ENCODE measurements around the gene TMEM51. TPM values are rescaled to one million over a fixed set of nuclear protein-coding genes. Genes with fewer than 3 reads are reported as not detected.

TMEM51 gene
- total RNA-seq, 2 donors from 2014 or later, result 12.1 TPM

DNA sequence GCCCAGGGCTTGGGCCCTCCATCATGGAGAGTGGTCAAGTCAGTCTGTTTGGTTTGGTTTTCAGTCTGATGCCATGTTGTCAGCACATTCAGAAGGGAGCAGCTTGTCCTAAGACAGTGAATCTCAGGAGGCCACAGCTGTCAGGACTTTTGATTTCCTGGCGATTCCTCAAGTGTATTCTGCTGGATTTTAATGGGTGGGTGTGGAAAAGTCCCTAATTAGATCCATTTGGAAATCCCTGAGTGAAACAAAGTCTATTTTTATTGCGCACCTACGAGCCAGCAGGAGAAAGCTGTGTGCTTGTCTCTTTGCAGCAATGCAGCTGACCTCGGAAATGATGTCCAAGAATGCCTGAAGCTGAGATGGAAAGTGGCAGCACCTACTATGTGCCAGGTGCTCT, 71.9 kb downstream of the TMEM51 start:
- no peak overlapping the region for H3K4me3 Mint-ChIP-seq
- H3K9me3 Mint-ChIP-seq, result no peaks in the 10 kb centered on the region
- 93 to 95% methylated on average over 4 of the region's 4 CpGs for WGBS, 2 experiments (ENCODE audit: insufficient coverage in 1 of 2, insufficient read length in 1 of 2)
- H3K27ac Mint-ChIP-seq, result no peak overlapping the region
- Histone ChIP-seq H3K4me3 (ENCODE audit: low read length) (no peak overlapping the region), H3K27ac (ENCODE audit: low read depth, low read length) (no peak overlapping the region), H3K36me3 (ENCODE audit: control insufficient read depth, insufficient read depth, low read length) (no peaks in the 10 kb centered on the region), H3K9me3 (ENCODE audit: control insufficient read depth, low read length) (no peaks in the 10 kb centered on the region), H3K27me3 (ENCODE audit: control insufficient read depth, insufficient read depth, low read length, poor library complexity, severe bottlenecking) (no peaks in the 10 kb centered on the region), H3K4me1 (ENCODE audit: control insufficient read depth, insufficient read depth, low read length) (no peaks in the 10 kb centered on the region), H3K9ac (ENCODE audit: extremely low read depth, low read length, poor library complexity, severe bottlenecking) (no peak overlapping the region)
- peaks cover 3% of the 10 kb centered on the region for H3K4me1 Mint-ChIP-seq
- DNase-seq, result no peak
- TF ChIP-seq, protein P1, sequence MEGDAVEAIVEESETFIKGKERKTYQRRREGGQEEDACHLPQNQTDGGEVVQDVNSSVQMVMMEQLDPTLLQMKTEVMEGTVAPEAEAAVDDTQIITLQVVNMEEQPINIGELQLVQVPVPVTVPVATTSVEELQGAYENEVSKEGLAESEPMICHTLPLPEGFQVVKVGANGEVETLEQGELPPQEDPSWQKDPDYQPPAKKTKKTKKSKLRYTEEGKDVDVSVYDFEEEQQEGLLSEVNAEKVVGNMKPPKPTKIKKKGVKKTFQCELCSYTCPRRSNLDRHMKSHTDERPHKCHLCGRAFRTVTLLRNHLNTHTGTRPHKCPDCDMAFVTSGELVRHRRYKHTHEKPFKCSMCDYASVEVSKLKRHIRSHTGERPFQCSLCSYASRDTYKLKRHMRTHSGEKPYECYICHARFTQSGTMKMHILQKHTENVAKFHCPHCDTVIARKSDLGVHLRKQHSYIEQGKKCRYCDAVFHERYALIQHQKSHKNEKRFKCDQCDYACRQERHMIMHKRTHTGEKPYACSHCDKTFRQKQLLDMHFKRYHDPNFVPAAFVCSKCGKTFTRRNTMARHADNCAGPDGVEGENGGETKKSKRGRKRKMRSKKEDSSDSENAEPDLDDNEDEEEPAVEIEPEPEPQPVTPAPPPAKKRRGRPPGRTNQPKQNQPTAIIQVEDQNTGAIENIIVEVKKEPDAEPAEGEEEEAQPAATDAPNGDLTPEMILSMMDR (conservative IDR thresholded peaks at IDR 0.05), result no peak
- H3K36me3 Mint-ChIP-seq (ENCODE audit: low read depth), result peaks cover 8% of the 10 kb centered on the region
- peaks cover 2% of the 10 kb centered on the region for H3K27me3 Mint-ChIP-seq (ENCODE audit: insufficient read depth)

DNA sequence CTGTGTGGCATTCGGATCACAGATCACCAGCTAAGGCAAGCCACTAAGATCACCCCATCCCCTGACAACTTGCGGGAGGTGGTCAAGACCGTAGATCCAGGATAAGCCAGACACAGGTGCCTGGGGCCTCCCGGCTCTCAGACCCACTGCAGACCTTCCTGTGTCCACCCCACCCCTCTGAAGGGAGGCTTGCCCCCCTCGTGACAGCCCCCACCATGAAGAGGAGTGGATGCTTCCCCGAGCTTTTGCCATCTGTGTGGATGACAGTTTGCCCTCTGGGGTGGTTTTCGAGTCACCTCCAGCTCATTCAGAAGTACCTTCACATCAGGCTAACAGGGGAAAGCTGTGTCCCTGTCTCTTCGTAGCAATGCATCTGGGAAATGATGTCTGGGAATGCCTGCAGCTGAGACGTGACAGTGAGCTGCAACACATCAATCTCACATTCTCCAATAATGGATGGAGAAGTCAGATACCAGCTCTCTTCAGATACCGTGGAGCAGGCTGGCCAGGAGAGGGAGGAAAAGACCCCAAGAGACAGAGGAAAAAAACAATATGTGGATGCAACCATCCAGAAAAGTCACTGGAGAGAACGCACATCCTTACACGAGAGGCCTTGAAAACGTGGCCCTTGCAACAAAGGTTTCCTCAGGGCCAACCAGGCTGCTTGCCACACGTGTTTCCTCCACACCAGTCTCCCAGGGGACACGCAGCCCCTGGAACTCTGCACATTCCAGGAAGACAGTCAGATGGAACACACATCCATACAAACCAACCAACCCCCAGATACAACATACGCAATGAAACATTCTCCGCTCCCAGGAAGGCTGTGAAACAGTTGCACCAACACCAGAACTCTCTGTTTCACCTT, 73.1 kb downstream of the TMEM51 start:
- no peaks in the 10 kb centered on the region for H3K4me1 ChIP-seq (ENCODE audit: control insufficient read depth, insufficient read depth, low read length)
- H3K9me3 Mint-ChIP-seq, result no peaks in the 10 kb centered on the region
- no peaks in the 10 kb centered on the region for H3K27me3 ChIP-seq (ENCODE audit: control insufficient read depth, insufficient read depth, low read length, poor library complexity, severe bottlenecking)
- no peaks in the 10 kb centered on the region for H3K36me3 ChIP-seq (ENCODE audit: control insufficient read depth, insufficient read depth, low read length)
- no peak overlapping the region for H3K4me3 ChIP-seq (ENCODE audit: low read length)
- 78 to 83% methylated on average over 7 to 17 of the region's 17 CpGs for WGBS, 2 experiments (ENCODE audit: insufficient coverage in 1 of 2, insufficient read length in 1 of 2)
- no peak overlapping the region for H3K27ac ChIP-seq (ENCODE audit: low read depth, low read length)
- no peaks in the 10 kb centered on the region for H3K36me3 Mint-ChIP-seq (ENCODE audit: low read depth)
- DNase-seq, result no peak
- no peaks in the 10 kb centered on the region for H3K9me3 ChIP-seq (ENCODE audit: control insufficient read depth, low read length)
- no peak overlapping the region for H3K4me3 Mint-ChIP-seq
- peaks cover 2% of the 10 kb centered on the region for H3K27me3 Mint-ChIP-seq (ENCODE audit: insufficient read depth)
- no peak overlapping the region for H3K9ac ChIP-seq (ENCODE audit: extremely low read depth, low read length, poor library complexity, severe bottlenecking)
- TF ChIP-seq, protein P1 (conservative IDR thresholded peaks at IDR 0.05), result no peak
- H3K4me1 Mint-ChIP-seq, result no peaks in the 10 kb centered on the region
- H3K27ac Mint-ChIP-seq, result no peak overlapping the region

DNA sequence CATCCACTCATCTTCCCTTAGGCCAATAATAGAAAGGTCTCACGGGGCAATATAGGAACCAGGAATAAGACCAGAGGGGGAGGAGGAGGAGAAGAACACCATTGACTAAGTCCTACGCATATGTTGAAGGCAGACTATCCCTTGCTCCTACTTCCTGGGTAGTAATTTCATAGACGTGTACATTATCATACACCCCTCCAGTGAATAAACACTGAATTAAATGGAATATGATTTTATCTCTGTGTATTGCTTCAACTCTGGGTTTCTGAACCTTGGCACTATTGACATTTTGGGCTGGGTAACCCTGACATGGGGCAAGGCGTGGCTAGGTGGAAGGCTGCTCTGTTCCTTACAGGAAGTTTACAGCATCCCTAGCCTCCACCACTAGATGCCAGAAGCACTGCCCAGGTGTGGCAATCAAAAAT, 76.2 kb downstream of the TMEM51 start:
- Histone ChIP-seq H3K9me3 (ENCODE audit: control insufficient read depth, low read length) (no peaks in the 10 kb centered on the region), H3K4me1 (ENCODE audit: control insufficient read depth, insufficient read depth, low read length) (no peaks in the 10 kb centered on the region), H3K36me3 (ENCODE audit: control insufficient read depth, insufficient read depth, low read length) (no peaks in the 10 kb centered on the region), H3K27ac (ENCODE audit: low read depth, low read length) (no peak overlapping the region), H3K9ac (ENCODE audit: extremely low read depth, low read length, poor library complexity, severe bottlenecking) (no peak overlapping the region), H3K27me3 (ENCODE audit: control insufficient read depth, insufficient read depth, low read length, poor library complexity, severe bottlenecking) (no peaks in the 10 kb centered on the region), H3K4me3 (ENCODE audit: low read length) (no peak overlapping the region)
- H3K9me3 Mint-ChIP-seq, result no peaks in the 10 kb centered on the region
- WGBS, 2 experiments (ENCODE audit: insufficient coverage in 1 of 2, insufficient read length in 1 of 2), result 67 to 81% methylated on average over 1 to 4 of the region's 4 CpGs
- H3K36me3 Mint-ChIP-seq (ENCODE audit: low read depth), result no peaks in the 10 kb centered on the region
- no peak overlapping the region for H3K4me3 Mint-ChIP-seq
- no peaks in the 10 kb centered on the region for H3K27me3 Mint-ChIP-seq (ENCODE audit: insufficient read depth)
- DNase-seq, result no peak
- no peak overlapping the region for H3K27ac Mint-ChIP-seq
- TF ChIP-seq, protein P1 (conservative IDR thresholded peaks at IDR 0.05), result no peak
- H3K4me1 Mint-ChIP-seq, result no peaks in the 10 kb centered on the region
